Esophagus muscularis mucosa (tissue), 4 donors: ENCODE results near the gene CD101. TPM values are rescaled to one million over a fixed set of nuclear protein-coding genes. Genes with fewer than 3 reads are reported as not detected.

Experiments
- DNase-seq: peaks from one replicate; pipeline ENCODE4 v3.0.0-alpha.2; 2017; ENCODE audit errors: extremely low spot score
- H3K27ac ChIP-seq, 4 donors: fragments of 200-600 bp; sonication (generic); replicated peaks in 1 of 4; 1 replicate in 3 of 4; 2 replicates in 1 of 4; pipeline ENCODE4 v1.5.1; 2016 to 2019; ENCODE audit warnings: mild to moderate bottlenecking in 1 of 4
- H3K27me3 ChIP-seq, 4 donors: fragments of 200-600 bp; sonication (generic); one replicate each; pipeline versions ENCODE4 v1.5.1 to v1.6.0; 2016 to 2019
- H3K36me3 ChIP-seq, 4 donors: fragments of 200-600 bp; sonication (generic); one replicate each; pipeline ENCODE4 v1.5.1; 2016 to 2019
- H3K4me1 ChIP-seq, 4 donors: fragments of 200-600 bp; sonication (generic); one replicate each; pipeline ENCODE4 v1.5.1; 2016 to 2019
- H3K4me3 ChIP-seq, 4 donors: fragments of 200-600 bp; sonication (generic); 1 replicate in 2 of 4; 2 replicates in 2 of 4; pipeline ENCODE4 v1.5.1; 2016 to 2019; ENCODE audit warnings: mild to moderate bottlenecking in 4 of 4, moderate library complexity in 1 of 4
- H3K9me3 ChIP-seq, 4 donors: fragments of 200-600 bp; sonication (generic); 1 replicate in 3 of 4; 2 replicates in 1 of 4; pipeline ENCODE4 v1.5.1; 2016 to 2019
- EP300 ChIP-seq: sonication (generic); formaldehyde crosslinking; IDR thresholded peaks from one replicate; pipeline ENCODE4 v1.6.1; 2017; ENCODE audit warnings: antibody characterized with exemption
- POLR2A ChIP-seq: fragments of 450-650 bp; IDR thresholded peaks from one replicate; pipeline ENCODE4 v1.6.1; 2017; ENCODE audit warnings: antibody characterized with exemption, moderate library complexity, mild to moderate bottlenecking, low read depth
- POLR2AphosphoS5 ChIP-seq, 2 donors: sonication (generic); formaldehyde crosslinking; IDR thresholded peaks; one replicate each; pipeline ENCODE4 v1.6.1; 2017; ENCODE audit warnings: antibody characterized with exemption in 2 of 2
- WGBS: methylation state at CpG from one replicate; pipeline ENCODE4 v1.1.5; 2018; 5-methylcytosine and 5-hydroxymethylcytosine counted together
- intact Hi-C: fragments of 100-400 bp; cut with DNase I; formaldehyde crosslinking; loops from one replicate; pipeline ENCODE4 v1.15.1; 2023
- total RNA-seq, 4 donors: library from RNA; depleted of rRNA; stranded (reverse); fragments of >200 nt; gene quantifications; one replicate each; pipeline versions ENCODE4 v1.1.0 to v1.2.1, GENCODE V29; 2016
- TF ChIP-seq, protein P1 (sequence below), 3 experiments: fragments of 200-600 bp in 2 of 3; fragments of 450-650 bp in 1 of 3; sonication (generic) in 2 of 3; IDR thresholded peaks; one replicate each; pipeline ENCODE4 v1.5.1; 2017 to 2019; ENCODE audit warnings: antibody characterized with exemption in 3 of 3, mild to moderate bottlenecking in 2 of 3, moderate library complexity in 1 of 3

Gene CD101, protein sequence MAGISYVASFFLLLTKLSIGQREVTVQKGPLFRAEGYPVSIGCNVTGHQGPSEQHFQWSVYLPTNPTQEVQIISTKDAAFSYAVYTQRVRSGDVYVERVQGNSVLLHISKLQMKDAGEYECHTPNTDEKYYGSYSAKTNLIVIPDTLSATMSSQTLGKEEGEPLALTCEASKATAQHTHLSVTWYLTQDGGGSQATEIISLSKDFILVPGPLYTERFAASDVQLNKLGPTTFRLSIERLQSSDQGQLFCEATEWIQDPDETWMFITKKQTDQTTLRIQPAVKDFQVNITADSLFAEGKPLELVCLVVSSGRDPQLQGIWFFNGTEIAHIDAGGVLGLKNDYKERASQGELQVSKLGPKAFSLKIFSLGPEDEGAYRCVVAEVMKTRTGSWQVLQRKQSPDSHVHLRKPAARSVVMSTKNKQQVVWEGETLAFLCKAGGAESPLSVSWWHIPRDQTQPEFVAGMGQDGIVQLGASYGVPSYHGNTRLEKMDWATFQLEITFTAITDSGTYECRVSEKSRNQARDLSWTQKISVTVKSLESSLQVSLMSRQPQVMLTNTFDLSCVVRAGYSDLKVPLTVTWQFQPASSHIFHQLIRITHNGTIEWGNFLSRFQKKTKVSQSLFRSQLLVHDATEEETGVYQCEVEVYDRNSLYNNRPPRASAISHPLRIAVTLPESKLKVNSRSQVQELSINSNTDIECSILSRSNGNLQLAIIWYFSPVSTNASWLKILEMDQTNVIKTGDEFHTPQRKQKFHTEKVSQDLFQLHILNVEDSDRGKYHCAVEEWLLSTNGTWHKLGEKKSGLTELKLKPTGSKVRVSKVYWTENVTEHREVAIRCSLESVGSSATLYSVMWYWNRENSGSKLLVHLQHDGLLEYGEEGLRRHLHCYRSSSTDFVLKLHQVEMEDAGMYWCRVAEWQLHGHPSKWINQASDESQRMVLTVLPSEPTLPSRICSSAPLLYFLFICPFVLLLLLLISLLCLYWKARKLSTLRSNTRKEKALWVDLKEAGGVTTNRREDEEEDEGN
- total RNA-seq = 1 to 10 TPM in 2 of 4 donors, under 1 TPM in 2; 0.26 to 1.5 (median 0.87) TPM

DNA sequence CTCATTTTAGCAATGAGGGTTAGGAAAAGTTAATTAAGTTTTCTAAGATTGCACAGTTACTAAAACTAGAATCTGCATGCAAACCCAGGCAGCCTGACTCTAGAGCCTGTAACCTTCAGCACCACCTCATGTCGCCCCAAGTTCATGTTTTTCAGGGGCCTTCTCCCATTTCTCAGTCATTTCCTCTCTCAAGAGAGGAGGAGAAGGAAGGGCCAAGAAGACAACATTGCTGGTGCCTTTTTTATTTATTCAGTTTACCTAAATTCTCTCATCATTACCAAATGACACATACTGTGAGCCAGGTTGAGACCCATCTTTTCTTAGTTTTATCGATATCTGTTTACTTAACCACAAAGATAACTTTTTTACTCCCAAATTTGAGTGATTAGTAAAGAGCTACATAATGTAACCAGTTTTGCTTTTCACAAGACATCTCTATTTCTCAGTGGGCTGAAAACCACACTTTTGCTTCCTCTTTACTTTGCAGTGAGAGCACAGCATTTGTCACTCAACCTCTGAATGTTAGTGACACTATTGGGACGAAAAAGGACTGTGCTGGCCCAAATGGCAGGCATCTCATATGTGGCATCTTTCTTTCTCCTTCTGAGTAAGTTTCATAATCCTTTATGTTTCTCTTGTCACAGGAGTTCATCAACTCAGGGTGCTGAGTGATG, at the start of gene CD101:
TSS of gene CD101 (plus strand) at position 507 of the 674 bp plus-strand sequence. CDS start at position 565, 58 bp downstream.
- Histone ChIP-seq H3K27ac (no peak within 1 kb of the TSS), H3K9me3 (no peaks in the 10 kb centered on the region), H3K4me3 (no peak within 1 kb of the TSS), H3K4me1 (peaks cover 0 to 7% (median 3%) of the 10 kb centered on the region in 4 donors), H3K27me3 (no peaks in the 10 kb centered on the region), H3K36me3 (no peaks in the 10 kb centered on the region)
- intact Hi-C loops = no loop called here
- 74% methylated on average over 3 of the region's 3 CpGs for WGBS
- TF ChIP-seq EP300 (no peak), POLR2AphosphoS5 (IDR thresholded peaks at IDR 0.05) (no peak), POLR2A (no peak)
- TF ChIP-seq, protein P1, sequence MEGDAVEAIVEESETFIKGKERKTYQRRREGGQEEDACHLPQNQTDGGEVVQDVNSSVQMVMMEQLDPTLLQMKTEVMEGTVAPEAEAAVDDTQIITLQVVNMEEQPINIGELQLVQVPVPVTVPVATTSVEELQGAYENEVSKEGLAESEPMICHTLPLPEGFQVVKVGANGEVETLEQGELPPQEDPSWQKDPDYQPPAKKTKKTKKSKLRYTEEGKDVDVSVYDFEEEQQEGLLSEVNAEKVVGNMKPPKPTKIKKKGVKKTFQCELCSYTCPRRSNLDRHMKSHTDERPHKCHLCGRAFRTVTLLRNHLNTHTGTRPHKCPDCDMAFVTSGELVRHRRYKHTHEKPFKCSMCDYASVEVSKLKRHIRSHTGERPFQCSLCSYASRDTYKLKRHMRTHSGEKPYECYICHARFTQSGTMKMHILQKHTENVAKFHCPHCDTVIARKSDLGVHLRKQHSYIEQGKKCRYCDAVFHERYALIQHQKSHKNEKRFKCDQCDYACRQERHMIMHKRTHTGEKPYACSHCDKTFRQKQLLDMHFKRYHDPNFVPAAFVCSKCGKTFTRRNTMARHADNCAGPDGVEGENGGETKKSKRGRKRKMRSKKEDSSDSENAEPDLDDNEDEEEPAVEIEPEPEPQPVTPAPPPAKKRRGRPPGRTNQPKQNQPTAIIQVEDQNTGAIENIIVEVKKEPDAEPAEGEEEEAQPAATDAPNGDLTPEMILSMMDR (IDR thresholded peaks at IDR 0.05) = no peak
- no peak for DNase-seq

DNA sequence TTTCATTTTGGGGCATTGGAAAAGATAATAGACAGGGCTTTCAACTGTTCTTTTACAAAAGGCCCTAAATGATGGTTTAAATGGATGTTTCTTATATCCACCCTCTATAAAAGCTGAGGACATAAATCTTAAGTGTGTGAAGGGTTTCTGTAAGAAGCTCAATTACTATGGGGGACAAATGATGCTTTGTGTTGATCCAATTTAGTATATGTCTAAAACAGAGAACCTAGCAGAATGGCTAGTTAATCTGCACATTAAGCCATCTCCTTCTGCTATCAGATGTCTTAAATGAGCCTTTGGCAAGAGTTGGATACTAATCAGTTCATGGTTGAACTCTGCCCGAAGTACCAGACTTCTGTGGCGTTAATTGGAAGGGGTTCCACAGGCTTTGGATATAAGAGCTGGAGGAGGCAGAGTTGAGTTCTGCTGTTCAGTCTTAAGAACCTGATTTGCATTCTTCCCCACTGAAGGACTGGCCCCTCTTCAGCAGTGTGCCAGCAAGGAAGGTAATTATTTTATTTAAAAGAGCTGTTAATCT, 48.8 kb upstream of the CD101 start:
- 82% methylated on average over 2 of the region's 2 CpGs for WGBS
- Histone ChIP-seq H3K27ac (peak overlapping the region; percentile 30 to 88 (median 84)), H3K4me3 (no peak overlapping the region), H3K27me3 (no peaks in the 10 kb centered on the region), H3K4me1 (peaks cover 28 to 98% (median 82%) of the 10 kb centered on the region in 4 donors), H3K36me3 (no peaks in the 10 kb centered on the region), H3K9me3 (no peaks in the 10 kb centered on the region)
- peak; percentile 50 for DNase-seq
- TF ChIP-seq POLR2A (no peak), POLR2AphosphoS5 (IDR thresholded peaks at IDR 0.05) (no peak), EP300 (no peak)
- TF ChIP-seq, protein P1 (IDR thresholded peaks at IDR 0.05) = no peak
- intact Hi-C loops = no loop called here

DNA sequence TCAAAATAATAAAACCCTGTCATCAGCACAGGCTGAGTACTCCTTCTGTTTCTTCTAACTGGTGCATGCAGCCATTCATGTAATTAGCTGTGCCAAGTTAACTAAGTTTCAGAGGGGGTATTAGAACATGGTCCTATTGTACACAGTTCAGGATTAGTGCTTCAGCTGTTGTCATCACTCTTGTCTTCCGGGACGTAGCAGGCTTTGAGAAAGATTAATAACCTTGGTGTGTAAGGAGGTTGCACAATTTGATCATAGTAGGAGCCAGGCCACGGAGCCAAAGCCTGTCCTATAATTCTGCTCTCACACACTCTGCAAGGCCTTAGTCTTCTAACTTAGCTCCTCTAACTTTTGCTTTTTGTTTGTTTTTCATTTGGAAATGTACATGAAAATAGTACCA, 47.1 kb upstream of the CD101 start:
- TF ChIP-seq POLR2A = no peak
- TF ChIP-seq, protein P1 (IDR thresholded peaks at IDR 0.05) = no peak
- peak; percentile 50 to 68 for TF ChIP-seq POLR2AphosphoS5 (IDR thresholded peaks at IDR 0.05)
- peak; percentile 41 for TF ChIP-seq EP300
- 29% methylated on average over 3 of the region's 3 CpGs for WGBS
- Histone ChIP-seq H3K27me3 (no peaks in the 10 kb centered on the region), H3K4me1 (peaks cover 22 to 94% (median 79%) of the 10 kb centered on the region in 4 donors), H3K36me3 (no peaks in the 10 kb centered on the region), H3K4me3 (no peak overlapping the region), H3K9me3 (no peaks in the 10 kb centered on the region), H3K27ac (peak overlapping the region in 3 of 4 donors; percentile 22 to 88 (median 55))
- intact Hi-C loops = no loop called here
- DNase-seq = peak; percentile 92

DNA sequence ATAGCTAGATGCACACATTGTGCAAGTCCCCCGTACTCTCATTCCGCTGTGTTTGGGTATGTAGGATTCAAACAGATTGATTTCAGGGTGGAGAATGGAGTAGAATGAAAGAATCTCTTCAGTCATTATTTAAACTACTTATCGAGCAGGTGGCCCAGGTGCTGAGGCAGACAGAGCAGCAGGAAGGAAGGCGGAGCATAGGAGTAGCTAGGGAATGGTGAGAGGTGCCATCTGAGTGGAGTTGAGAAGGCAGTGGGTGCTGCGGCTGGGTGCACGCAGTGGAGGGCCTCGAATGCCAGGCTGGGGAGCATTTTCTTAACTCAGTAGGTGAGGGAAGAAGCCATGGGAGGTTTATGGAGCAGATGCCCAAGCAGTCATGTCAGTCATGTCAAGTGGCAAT, 45.2 kb upstream of the CD101 start:
- TF ChIP-seq EP300 (no peak), POLR2A (no peak), POLR2AphosphoS5 (IDR thresholded peaks at IDR 0.05) (no peak)
- TF ChIP-seq, protein P1 (IDR thresholded peaks at IDR 0.05) = no peak
- Histone ChIP-seq H3K4me1 (peaks cover 8 to 81% (median 61%) of the 10 kb centered on the region in 4 donors), H3K27ac (no peak overlapping the region), H3K9me3 (no peaks in the 10 kb centered on the region), H3K27me3 (no peaks in the 10 kb centered on the region), H3K4me3 (no peak overlapping the region), H3K36me3 (peaks cover 0 to 10% (median 5%) of the 10 kb centered on the region in 4 donors)
- DNase-seq = peak; percentile 45
- intact Hi-C loops = no loop called here
- 98% methylated on average over 7 of the region's 7 CpGs for WGBS
